Adrenal gland (tissue), 5 donors: ENCODE data around the gene INO80.

ENCODE experiments used
- CTCF ChIP-seq, 6 experiments: fragments of 450-650 bp in 4 of 6; fragments of 200-600 bp in 2 of 6; sonication (generic) in 1 of 6; IDR thresholded peaks; 1 replicate in 5 of 6; 2 replicates in 1 of 6; pipeline versions ENCODE4 v1.5.1 to v1.8.0; 2016 to 2021; ENCODE audit warnings: antibody characterized with exemption in 6 of 6, mild to moderate bottlenecking in 2 of 6, moderate library complexity in 1 of 6
- POLR2A ChIP-seq, 2 donors: fragments of 450-650 bp; IDR thresholded peaks; one replicate each; pipeline ENCODE4 v1.6.1; 2017; ENCODE audit warnings: antibody characterized with exemption in 2 of 2, mild to moderate bottlenecking in 2 of 2, moderate library complexity in 1 of 2
- donor health status: DM: no; HTN: no; CAD: no.

GRCh38 chr15:40992825-40993224 lies 123.3 kb downstream of the INO80 start:
- TF ChIP-seq CTCF (IDR thresholded peaks at IDR 0.05) (no peak), POLR2A (IDR thresholded peaks at IDR 0.05) (no peak)
